ENCODE results near the gene SPTB.

The SPTB gene

GRCh38 chr14:64721391-64721791 is 158.3 kb downstream of the SPTB start:
- DNase-seq (ENCODE audit: low read depth) = peak; percentile 86
- TF ChIP-seq CTCF (IDR thresholded peaks at IDR 0.05; ENCODE audit: control insufficient read depth, insufficient read depth, low read depth, low read length, missing control alignments) = no peak
- H3K4me3 ChIP-seq (ENCODE audit: control insufficient read depth, low read depth, low read length) = no peak overlapping the region

- no peak for TF ChIP-seq CTCF (IDR thresholded peaks at IDR 0.05; ENCODE audit: control insufficient read depth, insufficient read depth, low read depth, low read length, missing control alignments)
- DNase-seq (ENCODE audit: low read depth) = peak; percentile 39
- H3K4me3 ChIP-seq (ENCODE audit: control insufficient read depth, low read depth, low read length) = no peak overlapping the region
These were observed 159.6 kb downstream of the SPTB start for GRCh38 chr14:64720131-64720576.

- DNase-seq (ENCODE audit: low read depth) = no peak
- TF ChIP-seq CTCF (IDR thresholded peaks at IDR 0.05; ENCODE audit: control insufficient read depth, insufficient read depth, low read depth, low read length, missing control alignments) = no peak
- H3K4me3 ChIP-seq (ENCODE audit: control insufficient read depth, low read depth, low read length) = no peak overlapping the region
These were observed 160.1 kb downstream of the SPTB start for GRCh38 chr14:64719601-64720000.

GRCh38 chr14:64718762-64719161 is 160.9 kb downstream of the SPTB start:
- DNase-seq (ENCODE audit: low read depth) = no peak
- no peak for TF ChIP-seq CTCF (IDR thresholded peaks at IDR 0.05; ENCODE audit: control insufficient read depth, insufficient read depth, low read depth, low read length, missing control alignments)
- H3K4me3 ChIP-seq (ENCODE audit: control insufficient read depth, low read depth, low read length) = no peak overlapping the region

- DNase-seq (ENCODE audit: low read depth) = no peak
- no peak for TF ChIP-seq CTCF (IDR thresholded peaks at IDR 0.05; ENCODE audit: control insufficient read depth, insufficient read depth, low read depth, low read length, missing control alignments)
- H3K4me3 ChIP-seq (ENCODE audit: control insufficient read depth, low read depth, low read length) = no peak overlapping the region
These were observed 161.8 kb downstream of the SPTB start for GRCh38 chr14:64717870-64718269.

- no peak for TF ChIP-seq CTCF (IDR thresholded peaks at IDR 0.05; ENCODE audit: control insufficient read depth, insufficient read depth, low read depth, low read length, missing control alignments)
- H3K4me3 ChIP-seq (ENCODE audit: control insufficient read depth, low read depth, low read length) = no peak overlapping the region
- no peak for DNase-seq (ENCODE audit: low read depth)
These were observed 163.9 kb downstream of the SPTB start for GRCh38 chr14:64715628-64716412.
